Measurements from ENCODE around the gene PRDM15. TPM values are rescaled to one million over a fixed set of nuclear protein-coding genes. Genes with fewer than 3 reads are reported as not detected.
A peak's percentile ranks its signal among the peaks of the same experiment; 100 is the strongest.

PRDM15 gene
- total RNA-seq, 1 experiment from 2014 or later: 11.2 TPM

DNA sequence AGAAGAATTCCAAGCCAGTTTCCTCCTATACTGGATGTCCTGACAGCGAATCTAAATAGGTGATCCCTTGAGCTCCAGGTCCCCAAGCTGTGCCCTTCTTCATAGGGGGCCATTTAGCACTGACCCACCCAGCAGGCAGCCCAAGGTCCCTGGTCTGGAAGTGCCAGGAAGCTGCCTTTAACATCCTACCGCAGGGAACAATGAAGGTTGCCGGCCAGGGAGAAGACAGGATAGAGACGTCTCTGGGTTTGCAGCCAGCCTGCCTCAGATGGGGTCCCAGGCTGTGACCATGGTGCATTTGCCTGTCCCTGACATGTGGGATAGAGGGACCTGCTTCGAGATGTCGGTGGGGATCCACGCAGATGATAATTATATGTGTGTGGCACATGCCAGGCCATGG is 109.6 kb downstream of the PRDM15 start:
- ATAC-seq: no peak
- intact Hi-C loops (cut with micrococcal nuclease; ENCODE audit: unreplicated experiment): no loop called here
- POLR2A ChIA-PET: no interaction called here

GRCh38 chr21:41769111-41769510 is 110.0 kb downstream of the PRDM15 start:
- no peaks in the 10 kb centered on the region for H3K27me3 ChIP-seq (ENCODE audit: control insufficient read depth, insufficient read depth, low read length)
- no peaks in the 10 kb centered on the region; the same call in 1 of the 2 replicates for H3K36me3 ChIP-seq (ENCODE audit: control insufficient read depth, insufficient read depth, low read length)
- peaks cover 30% of the 10 kb centered on the region for H3K4me1 ChIP-seq (ENCODE audit: control insufficient read depth, insufficient read depth, low read length)
- peak overlapping the region; percentile 72 to 91 for H3K4me3 ChIP-seq (ENCODE audit: low read depth in 2 of 2, low read length in 2 of 2)
- H3K9me3 ChIP-seq (ENCODE audit: control insufficient read depth, insufficient read depth, low read depth, low read length): no peaks in the 10 kb centered on the region
- in situ Hi-C loops (cut with HindIII; ENCODE audit: low pct_unique_long_range_greater_than_20kb, low sequenced_read_pairs) (loop anchor here (25.0 kb wide), 1 partner anchor 157 kb away; no protein-coding TSS in a partner anchor), intact Hi-C loops (cut with micrococcal nuclease; ENCODE audit: unreplicated experiment) (no loop called here)
- BruUV-seq (replicated peaks): no TSS peak
- CTCF ChIA-PET: interaction anchor here (0.8 kb wide), 1 partner anchor 601 kb away, joined by 3 read pairs; no protein-coding TSS in a partner anchor
- POLR2A ChIA-PET: interaction anchor here (0.6 to 0.9 kb wide), 2 partner anchors 8 to 154 kb away, joined by 4 to 5 read pairs; no protein-coding TSS in a partner anchor
- H3K27ac ChIP-seq (ENCODE audit: low read length): peak overlapping the region; percentile 95
- TF ChIP-seq SIN3A (IDR thresholded peaks at IDR 0.05; ENCODE audit: borderline replicate concordance, insufficient read depth, low read depth, low read length) (no peak), TCF7L2 (IDR thresholded peaks at IDR 0.05; ENCODE audit: low read depth, low read length) (no peak), CTCF (IDR thresholded peaks at IDR 0.05) (no peak), POLR2AphosphoS5 (IDR thresholded peaks at IDR 0.05; ENCODE audit: low read depth, low read length) (no peak)
- TF ChIP-seq, protein P1, sequence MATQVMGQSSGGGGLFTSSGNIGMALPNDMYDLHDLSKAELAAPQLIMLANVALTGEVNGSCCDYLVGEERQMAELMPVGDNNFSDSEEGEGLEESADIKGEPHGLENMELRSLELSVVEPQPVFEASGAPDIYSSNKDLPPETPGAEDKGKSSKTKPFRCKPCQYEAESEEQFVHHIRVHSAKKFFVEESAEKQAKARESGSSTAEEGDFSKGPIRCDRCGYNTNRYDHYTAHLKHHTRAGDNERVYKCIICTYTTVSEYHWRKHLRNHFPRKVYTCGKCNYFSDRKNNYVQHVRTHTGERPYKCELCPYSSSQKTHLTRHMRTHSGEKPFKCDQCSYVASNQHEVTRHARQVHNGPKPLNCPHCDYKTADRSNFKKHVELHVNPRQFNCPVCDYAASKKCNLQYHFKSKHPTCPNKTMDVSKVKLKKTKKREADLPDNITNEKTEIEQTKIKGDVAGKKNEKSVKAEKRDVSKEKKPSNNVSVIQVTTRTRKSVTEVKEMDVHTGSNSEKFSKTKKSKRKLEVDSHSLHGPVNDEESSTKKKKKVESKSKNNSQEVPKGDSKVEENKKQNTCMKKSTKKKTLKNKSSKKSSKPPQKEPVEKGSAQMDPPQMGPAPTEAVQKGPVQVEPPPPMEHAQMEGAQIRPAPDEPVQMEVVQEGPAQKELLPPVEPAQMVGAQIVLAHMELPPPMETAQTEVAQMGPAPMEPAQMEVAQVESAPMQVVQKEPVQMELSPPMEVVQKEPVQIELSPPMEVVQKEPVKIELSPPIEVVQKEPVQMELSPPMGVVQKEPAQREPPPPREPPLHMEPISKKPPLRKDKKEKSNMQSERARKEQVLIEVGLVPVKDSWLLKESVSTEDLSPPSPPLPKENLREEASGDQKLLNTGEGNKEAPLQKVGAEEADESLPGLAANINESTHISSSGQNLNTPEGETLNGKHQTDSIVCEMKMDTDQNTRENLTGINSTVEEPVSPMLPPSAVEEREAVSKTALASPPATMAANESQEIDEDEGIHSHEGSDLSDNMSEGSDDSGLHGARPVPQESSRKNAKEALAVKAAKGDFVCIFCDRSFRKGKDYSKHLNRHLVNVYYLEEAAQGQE (IDR thresholded peaks at IDR 0.05; ENCODE audit: insufficient read depth in 1 of 2, low read depth in 2 of 2, low read length in 1 of 2): no peak
- DNase-seq (ENCODE audit: low read depth, low spot score) (no peak), ATAC-seq (no peak)

More for the DNA sequence above, 109.6 kb downstream of the PRDM15 start:
- Histone ChIP-seq H3K27ac (ENCODE audit: low read length) (peak overlapping the region; percentile 95), H3K9me3 (ENCODE audit: control insufficient read depth, insufficient read depth, low read depth, low read length) (no peaks in the 10 kb centered on the region), H3K36me3 (ENCODE audit: control insufficient read depth, insufficient read depth, low read length) (no peaks in the 10 kb centered on the region; the same call in 1 of the 2 replicates), H3K4me3 (ENCODE audit: low read depth in 2 of 2, low read length in 2 of 2) (0 out of 4 replicates have a peak overlapping the region, but pooled peaks of 1 of the 2 experiments have one; percentile 11), H3K4me1 (ENCODE audit: control insufficient read depth, insufficient read depth, low read length) (peaks cover 32% of the 10 kb centered on the region), H3K27me3 (ENCODE audit: control insufficient read depth, insufficient read depth, low read length) (no peaks in the 10 kb centered on the region)
- BruUV-seq (replicated peaks): no TSS peak
- DNase-seq (ENCODE audit: low read depth, low spot score): no peak
- TF ChIP-seq, protein P1 (IDR thresholded peaks at IDR 0.05; ENCODE audit: insufficient read depth in 1 of 2, low read depth in 2 of 2, low read length in 1 of 2): no peak
- TF ChIP-seq CTCF (IDR thresholded peaks at IDR 0.05): no peak
- TF ChIP-seq POLR2AphosphoS5 (IDR thresholded peaks at IDR 0.05; ENCODE audit: low read depth, low read length): no peak
- no peak for TF ChIP-seq SIN3A (IDR thresholded peaks at IDR 0.05; ENCODE audit: borderline replicate concordance, insufficient read depth, low read depth, low read length)
- no peak for TF ChIP-seq TCF7L2 (IDR thresholded peaks at IDR 0.05; ENCODE audit: low read depth, low read length)
- CTCF ChIA-PET: no interaction called here
- in situ Hi-C loops (cut with HindIII; ENCODE audit: low pct_unique_long_range_greater_than_20kb, low sequenced_read_pairs): loop anchor here (25.0 kb wide), 1 partner anchor 157 kb away; no protein-coding TSS in a partner anchor
